Right cardiac atrium (tissue), 5 donors: Measurements from ENCODE around the gene FAM149A. TPM values are rescaled to one million over a fixed set of nuclear protein-coding genes. Genes with fewer than 3 reads are reported as not detected.

ENCODE experiments used
- ATAC-seq, 2 donors: fragments of 200-7000 bp; cut with Tn5 transposase; one replicate each; pipeline versions ENCODE4 v1.8.0 to v1.9.1; 2020; ENCODE audit warnings: moderate library complexity in 2 of 2, mild to moderate bottlenecking in 1 of 2
- DNase-seq, 3 donors: peaks; one replicate each; pipeline ENCODE4 v3.0.0-alpha.2; 2020
- H3K27ac ChIP-seq: one replicate; pipeline ENCODE4 v1.5.1; 2013; ENCODE audit warnings: mild to moderate bottlenecking, low read length, control low read depth, moderate library complexity
- H3K27me3 ChIP-seq: one replicate; pipeline ENCODE4 v1.6.1; 2013; ENCODE audit not compliant: control insufficient read depth, insufficient read depth
- H3K4me1 ChIP-seq: one replicate; pipeline ENCODE4 v1.6.1; 2013; ENCODE audit warnings: low read length; ENCODE audit not compliant: control insufficient read depth, insufficient read depth
- H3K4me3 ChIP-seq: one replicate; pipeline ENCODE4 v1.5.1; 2013; ENCODE audit warnings: low read length, control low read depth
- H3K9me3 ChIP-seq: one replicate; pipeline ENCODE4 v1.6.1; 2013; ENCODE audit warnings: low read length; ENCODE audit not compliant: control insufficient read depth
- WGBS: extraction: QIAGEN DNeasy Blood & Tissue Kit; methylation state at CpG from one replicate; pipeline ENCODE4 v1.1.7; 2013; 5-methylcytosine and 5-hydroxymethylcytosine counted together
- intact Hi-C, 4 donors: fragments of 100-400 bp; cut with DNase I; formaldehyde crosslinking; loops; one replicate each; pipeline versions ENCODE4 v1.11.0 to v1.14.0; 2022 to 2023
- polyA plus RNA-seq: library from polyadenylated mRNA; stranded (reverse); fragments of 200-250 nt; gene quantifications from one replicate; pipeline ENCODE4 v1.2.3, GENCODE V29; 2013
- total RNA-seq, 4 donors: library from RNA; stranded (reverse); fragmentation: NEBNext Ultra II Directional; extraction: Animal tissue kit (Norgen Biotek cat#: 25700); gene quantifications; one replicate each; pipeline ENCODE4 v1.2.1, GENCODE V29; 2021
- donor health status: healthy with polysubstance abuse.
- donor health status: DM: no; HTN: yes; CAD: no.
- donor health status: DM: no; HTN: no; CAD: no.
- donor health status: DM: no; HTN: yes; CAD: no; lungs with severe emphysema.
- donor health status: DM: yes; HTN: yes; CAD: no.

FAM149A gene
- total and polyA plus RNA-seq, 5 donors, result 7.9 to 17.6 (median 10.8) TPM

GRCh38 chr4:186105647-186106321, 1.3 kb downstream of the FAM149A start:
- intact Hi-C loops, result no loop called here
- WGBS, result 24% methylated on average over 17 of the region's 17 CpGs
- H3K27ac ChIP-seq, result no peak overlapping the region
- H3K4me1 ChIP-seq, result no peaks in the 10 kb centered on the region
- DNase-seq (no peak), ATAC-seq (peak; percentile 13 to 28)
- H3K4me3 ChIP-seq, result peak overlapping the region; percentile 61
- H3K9me3 ChIP-seq, result no peaks in the 10 kb centered on the region
- H3K27me3 ChIP-seq, result no peaks in the 10 kb centered on the region

GRCh38 chr4:186107947-186108346, 3.4 kb downstream of the FAM149A start:
- Histone ChIP-seq H3K27me3 (no peaks in the 10 kb centered on the region), H3K27ac (no peak overlapping the region), H3K4me1 (no peaks in the 10 kb centered on the region), H3K9me3 (no peaks in the 10 kb centered on the region), H3K4me3 (no peak overlapping the region)
- intact Hi-C loops, result no loop called here
- DNase-seq, result no peak
- WGBS, result 86% methylated on average over 4 of the region's 4 CpGs
- no peak for ATAC-seq

GRCh38 chr4:186108391-186108790, 3.9 kb downstream of the FAM149A start:
- Histone ChIP-seq H3K27me3 (no peaks in the 10 kb centered on the region), H3K27ac (no peak overlapping the region), H3K4me3 (no peak overlapping the region), H3K9me3 (no peaks in the 10 kb centered on the region), H3K4me1 (no peaks in the 10 kb centered on the region)
- intact Hi-C loops, result no loop called here
- WGBS, result 80% methylated on average over 3 of the region's 3 CpGs
- DNase-seq, result no peak
- ATAC-seq, result no peak

GRCh38 chr4:186109245-186109644, 4.7 kb downstream of the FAM149A start:
- DNase-seq, result no peak
- Histone ChIP-seq H3K27ac (no peak overlapping the region), H3K4me1 (no peaks in the 10 kb centered on the region), H3K27me3 (no peaks in the 10 kb centered on the region), H3K9me3 (no peaks in the 10 kb centered on the region), H3K4me3 (no peak overlapping the region)
- 60% methylated on average over 4 of the region's 4 CpGs for WGBS
- intact Hi-C loops, result no loop called here
- ATAC-seq, result no peak

GRCh38 chr4:186116697-186117096, 12.2 kb downstream of the FAM149A start:
- H3K4me3 ChIP-seq, result no peak overlapping the region
- intact Hi-C loops, result no loop called here
- ATAC-seq (no peak), DNase-seq (no peak)
- no peaks in the 10 kb centered on the region for H3K9me3 ChIP-seq
- H3K27ac ChIP-seq, result no peak overlapping the region
- 72% methylated on average over 2 of the region's 2 CpGs for WGBS
- no peaks in the 10 kb centered on the region for H3K4me1 ChIP-seq
- no peaks in the 10 kb centered on the region for H3K27me3 ChIP-seq

GRCh38 chr4:186118582-186118981, 14.1 kb downstream of the FAM149A start:
- Histone ChIP-seq H3K27me3 (no peaks in the 10 kb centered on the region), H3K4me3 (no peak overlapping the region), H3K4me1 (no peaks in the 10 kb centered on the region), H3K27ac (no peak overlapping the region), H3K9me3 (no peaks in the 10 kb centered on the region)
- intact Hi-C loops, result no loop called here
- ATAC-seq, result no peak
- WGBS, result 39% methylated on average over 7 of the region's 7 CpGs
- DNase-seq, result no peak

- WGBS, result 90% methylated on average over 2 of the region's 2 CpGs
- ATAC-seq, result no peak
Observed at GRCh38 chr4:186121057-186121456, 16.6 kb downstream of the FAM149A start.

GRCh38 chr4:186128842-186129241, 24.3 kb downstream of the FAM149A start:
- WGBS, result 94% methylated on average over 3 of the region's 3 CpGs
- Histone ChIP-seq H3K4me3 (no peak overlapping the region), H3K4me1 (no peaks in the 10 kb centered on the region), H3K27ac (no peak overlapping the region), H3K9me3 (no peaks in the 10 kb centered on the region), H3K27me3 (no peaks in the 10 kb centered on the region)
- DNase-seq (no peak), ATAC-seq (no peak)
- intact Hi-C loops, result no loop called here

More at GRCh38 chr4:186121057-186121456, 16.6 kb downstream of the FAM149A start:
- Histone ChIP-seq H3K9me3 (no peaks in the 10 kb centered on the region), H3K27ac (no peak overlapping the region), H3K27me3 (no peaks in the 10 kb centered on the region), H3K4me3 (no peak overlapping the region), H3K4me1 (no peaks in the 10 kb centered on the region)
- no peak for DNase-seq
- intact Hi-C loops, result no loop called here

- WGBS, result 85% methylated on average over 2 of the region's 2 CpGs
- H3K27ac ChIP-seq, result no peak overlapping the region
- H3K4me1 ChIP-seq, result no peaks in the 10 kb centered on the region
- H3K9me3 ChIP-seq, result no peaks in the 10 kb centered on the region
- no peak for DNase-seq
- intact Hi-C loops, result loop anchor here (5.0 to 10.0 kb wide), 3 partner anchors 57 to 67 kb away; partner anchors contain the start of gene TLR3 (in 3 of the 4)
- no peaks in the 10 kb centered on the region for H3K27me3 ChIP-seq
- H3K4me3 ChIP-seq, result no peak overlapping the region
- no peak for ATAC-seq
Observed at GRCh38 chr4:186131935-186132334, 27.4 kb downstream of the FAM149A start.

- no peak overlapping the region for H3K4me3 ChIP-seq
- intact Hi-C loops, result loop anchor here (5.0 to 10.0 kb wide), 3 partner anchors 58 to 68 kb away; partner anchors contain the start of gene TLR3 (in 3 of the 4)
- ATAC-seq (peak in 1 of 2 donors; percentile 57), DNase-seq (no peak)
- H3K9me3 ChIP-seq, result no peaks in the 10 kb centered on the region
- no peaks in the 10 kb centered on the region for H3K27me3 ChIP-seq
- no peak overlapping the region for H3K27ac ChIP-seq
- no peaks in the 10 kb centered on the region for H3K4me1 ChIP-seq
- WGBS, result 25% methylated on average over 4 of the region's 4 CpGs
Observed at GRCh38 chr4:186132577-186133242, 28.2 kb downstream of the FAM149A start.

GRCh38 chr4:186134257-186134656, 29.8 kb downstream of the FAM149A start:
- DNase-seq, result no peak

More at GRCh38 chr4:186134257-186134656, 29.8 kb downstream of the FAM149A start:
- H3K27ac ChIP-seq, result no peak overlapping the region
- H3K27me3 ChIP-seq, result no peaks in the 10 kb centered on the region
- ATAC-seq, result peak; percentile 31 to 38
- H3K4me1 ChIP-seq, result no peaks in the 10 kb centered on the region
- 75% methylated on average over 3 of the region's 3 CpGs for WGBS
- intact Hi-C loops, result loop anchor here (5.0 to 10.0 kb wide), 3 partner anchors 59 to 69 kb away; partner anchors contain the start of gene TLR3 (in 3 of the 4)
- H3K4me3 ChIP-seq, result no peak overlapping the region
- H3K9me3 ChIP-seq, result no peaks in the 10 kb centered on the region
